Measurements from ENCODE around the gene MATN1.

MATN1 gene

DNA sequence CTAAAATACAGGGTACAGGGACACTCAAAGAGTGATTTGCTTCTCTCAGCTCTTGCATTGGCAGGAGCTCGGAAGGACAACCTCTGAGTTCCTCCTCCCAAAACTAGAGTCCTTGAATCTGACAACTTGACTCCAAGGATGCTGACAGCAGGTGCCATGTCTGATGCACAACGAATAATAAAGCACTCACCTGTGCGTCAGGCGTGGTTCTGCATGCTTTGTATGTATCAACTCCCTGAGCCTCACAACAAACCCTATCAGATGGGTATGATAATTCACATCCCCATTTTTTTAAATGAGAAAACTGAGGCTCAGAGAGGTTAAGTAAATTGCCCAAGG, 32.8 kb upstream of the MATN1 start:
- Histone ChIP-seq H3K4me3 (replicated peaks; ENCODE audit: insufficient read depth, low read length) (peak overlapping the region; percentile 69), H3K27me3 (ENCODE audit: insufficient read depth, poor library complexity, severe bottlenecking) (no peaks in the 10 kb centered on the region), H3K27ac (replicated peaks) (peak overlapping the region; percentile 96)
- DNase-seq (ENCODE audit: low read depth in 1 of 2, low spot score in 1 of 2), result peak in 1 of 2 experiments; percentile 13
- TF ChIP-seq GABPA (IDR thresholded peaks at IDR 0.05; ENCODE audit: low read depth) (no peak), SPI1 (IDR thresholded peaks at IDR 0.05; ENCODE audit: borderline replicate concordance, low read depth) (no peak), POLR2AphosphoS5 (IDR thresholded peaks at IDR 0.05; ENCODE audit: low read depth) (no peak)
- TF ChIP-seq, protein P1, sequence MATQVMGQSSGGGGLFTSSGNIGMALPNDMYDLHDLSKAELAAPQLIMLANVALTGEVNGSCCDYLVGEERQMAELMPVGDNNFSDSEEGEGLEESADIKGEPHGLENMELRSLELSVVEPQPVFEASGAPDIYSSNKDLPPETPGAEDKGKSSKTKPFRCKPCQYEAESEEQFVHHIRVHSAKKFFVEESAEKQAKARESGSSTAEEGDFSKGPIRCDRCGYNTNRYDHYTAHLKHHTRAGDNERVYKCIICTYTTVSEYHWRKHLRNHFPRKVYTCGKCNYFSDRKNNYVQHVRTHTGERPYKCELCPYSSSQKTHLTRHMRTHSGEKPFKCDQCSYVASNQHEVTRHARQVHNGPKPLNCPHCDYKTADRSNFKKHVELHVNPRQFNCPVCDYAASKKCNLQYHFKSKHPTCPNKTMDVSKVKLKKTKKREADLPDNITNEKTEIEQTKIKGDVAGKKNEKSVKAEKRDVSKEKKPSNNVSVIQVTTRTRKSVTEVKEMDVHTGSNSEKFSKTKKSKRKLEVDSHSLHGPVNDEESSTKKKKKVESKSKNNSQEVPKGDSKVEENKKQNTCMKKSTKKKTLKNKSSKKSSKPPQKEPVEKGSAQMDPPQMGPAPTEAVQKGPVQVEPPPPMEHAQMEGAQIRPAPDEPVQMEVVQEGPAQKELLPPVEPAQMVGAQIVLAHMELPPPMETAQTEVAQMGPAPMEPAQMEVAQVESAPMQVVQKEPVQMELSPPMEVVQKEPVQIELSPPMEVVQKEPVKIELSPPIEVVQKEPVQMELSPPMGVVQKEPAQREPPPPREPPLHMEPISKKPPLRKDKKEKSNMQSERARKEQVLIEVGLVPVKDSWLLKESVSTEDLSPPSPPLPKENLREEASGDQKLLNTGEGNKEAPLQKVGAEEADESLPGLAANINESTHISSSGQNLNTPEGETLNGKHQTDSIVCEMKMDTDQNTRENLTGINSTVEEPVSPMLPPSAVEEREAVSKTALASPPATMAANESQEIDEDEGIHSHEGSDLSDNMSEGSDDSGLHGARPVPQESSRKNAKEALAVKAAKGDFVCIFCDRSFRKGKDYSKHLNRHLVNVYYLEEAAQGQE (IDR thresholded peaks at IDR 0.05; ENCODE audit: insufficient replicate concordance, low read depth), result no peak
- TF ChIP-seq, protein P2, sequence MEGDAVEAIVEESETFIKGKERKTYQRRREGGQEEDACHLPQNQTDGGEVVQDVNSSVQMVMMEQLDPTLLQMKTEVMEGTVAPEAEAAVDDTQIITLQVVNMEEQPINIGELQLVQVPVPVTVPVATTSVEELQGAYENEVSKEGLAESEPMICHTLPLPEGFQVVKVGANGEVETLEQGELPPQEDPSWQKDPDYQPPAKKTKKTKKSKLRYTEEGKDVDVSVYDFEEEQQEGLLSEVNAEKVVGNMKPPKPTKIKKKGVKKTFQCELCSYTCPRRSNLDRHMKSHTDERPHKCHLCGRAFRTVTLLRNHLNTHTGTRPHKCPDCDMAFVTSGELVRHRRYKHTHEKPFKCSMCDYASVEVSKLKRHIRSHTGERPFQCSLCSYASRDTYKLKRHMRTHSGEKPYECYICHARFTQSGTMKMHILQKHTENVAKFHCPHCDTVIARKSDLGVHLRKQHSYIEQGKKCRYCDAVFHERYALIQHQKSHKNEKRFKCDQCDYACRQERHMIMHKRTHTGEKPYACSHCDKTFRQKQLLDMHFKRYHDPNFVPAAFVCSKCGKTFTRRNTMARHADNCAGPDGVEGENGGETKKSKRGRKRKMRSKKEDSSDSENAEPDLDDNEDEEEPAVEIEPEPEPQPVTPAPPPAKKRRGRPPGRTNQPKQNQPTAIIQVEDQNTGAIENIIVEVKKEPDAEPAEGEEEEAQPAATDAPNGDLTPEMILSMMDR (IDR thresholded peaks at IDR 0.05; ENCODE audit: insufficient read depth, low read length), result no peak

DNA sequence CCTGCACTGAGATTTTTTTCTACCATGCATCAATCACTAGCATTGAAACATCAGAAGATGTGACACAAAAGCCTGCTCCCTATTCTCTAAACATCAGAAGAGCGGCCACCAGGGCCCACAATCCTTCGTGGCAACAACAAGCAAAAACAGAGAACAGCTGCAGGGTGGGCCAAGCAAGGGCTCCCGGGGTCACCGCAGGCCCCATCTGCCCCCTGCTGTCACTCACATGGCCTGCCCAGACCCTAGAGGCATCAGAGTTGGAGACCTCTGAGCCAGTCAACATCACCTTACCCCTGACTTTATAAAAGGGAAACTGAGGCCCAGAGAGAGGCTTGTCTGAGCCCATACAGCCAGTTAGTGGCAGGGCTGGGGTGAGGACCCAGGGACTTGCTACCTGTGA, 32.4 kb upstream of the MATN1 start:
- TF ChIP-seq GABPA (IDR thresholded peaks at IDR 0.05; ENCODE audit: low read depth), result no peak
- no peak for TF ChIP-seq POLR2AphosphoS5 (IDR thresholded peaks at IDR 0.05; ENCODE audit: low read depth)
- no peak for TF ChIP-seq SPI1 (IDR thresholded peaks at IDR 0.05; ENCODE audit: borderline replicate concordance, low read depth)
- TF ChIP-seq, protein P1 (IDR thresholded peaks at IDR 0.05; ENCODE audit: insufficient replicate concordance, low read depth), result no peak
- TF ChIP-seq, protein P2 (IDR thresholded peaks at IDR 0.05; ENCODE audit: insufficient read depth, low read length), result no peak
- H3K4me3 ChIP-seq (replicated peaks; ENCODE audit: insufficient read depth, low read length), result peak overlapping the region; percentile 69
- H3K27ac ChIP-seq (replicated peaks), result peak overlapping the region; percentile 96
- no peaks in the 10 kb centered on the region for H3K27me3 ChIP-seq (ENCODE audit: insufficient read depth, poor library complexity, severe bottlenecking)
- no peak for DNase-seq (ENCODE audit: low read depth in 1 of 2, low spot score in 1 of 2)

DNA sequence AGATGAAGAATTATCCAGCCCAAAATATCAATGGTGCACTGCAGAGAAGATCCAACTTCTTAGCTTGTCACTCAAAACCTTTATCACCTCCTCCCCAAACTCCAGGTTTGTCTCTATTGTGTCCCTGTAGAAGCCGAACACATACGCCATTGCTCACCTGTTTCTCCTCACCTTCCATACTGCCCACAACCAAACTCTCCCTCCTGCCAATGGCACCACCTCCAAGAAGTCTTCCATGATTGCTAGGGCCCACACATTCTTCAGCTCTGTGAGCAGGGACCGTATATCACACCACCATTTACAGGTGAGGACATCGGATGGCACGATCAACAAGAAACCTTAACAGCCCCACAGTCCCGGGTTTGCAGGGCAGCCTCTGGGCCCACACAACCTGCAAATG, 31.9 kb upstream of the MATN1 start:
- peak overlapping the region; percentile 96; the same call in 1 of the 2 replicates for H3K27ac ChIP-seq (replicated peaks)
- no peak for DNase-seq (ENCODE audit: low read depth in 1 of 2, low spot score in 1 of 2)
- peak overlapping the region; percentile 69 for H3K4me3 ChIP-seq (replicated peaks; ENCODE audit: insufficient read depth, low read length)
- no peaks in the 10 kb centered on the region for H3K27me3 ChIP-seq (ENCODE audit: insufficient read depth, poor library complexity, severe bottlenecking)
- TF ChIP-seq SPI1 (IDR thresholded peaks at IDR 0.05; ENCODE audit: borderline replicate concordance, low read depth) (no peak), POLR2AphosphoS5 (IDR thresholded peaks at IDR 0.05; ENCODE audit: low read depth) (no peak), GABPA (IDR thresholded peaks at IDR 0.05; ENCODE audit: low read depth) (no peak)
- TF ChIP-seq, protein P1 (IDR thresholded peaks at IDR 0.05; ENCODE audit: insufficient replicate concordance, low read depth), result no peak
- TF ChIP-seq, protein P2 (IDR thresholded peaks at IDR 0.05; ENCODE audit: insufficient read depth, low read length), result no peak
